OCI-LY3 (cell line): Measurements from ENCODE around the gene CCDC102A.

ENCODE experiments used
- H2AFZ ChIP-seq: fragments of 200-600, 300-600 bp; shearing (Covaris generic); 2 replicates; pipeline ENCODE4 v1.6.0; 2014; ENCODE audit warnings: antibody characterized with exemption, low read depth, low read length
- H3K27ac ChIP-seq: fragments of 200-600, 300-600 bp; sonication (generic); 2 replicates; pipeline ENCODE4 v1.5.1; 2014; ENCODE audit warnings: mild to moderate bottlenecking, low read length, moderate library complexity, mixed read lengths
- H3K27me3 ChIP-seq: fragments of 200-600, 300-600 bp; sonication (generic); 2 replicates; pipeline ENCODE4 v1.6.1; 2014; ENCODE audit warnings: low read depth, low read length, mixed read lengths
- H3K36me3 ChIP-seq: fragments of 200-600, 300-600 bp; sonication (generic); replicated peaks from 2 replicates; pipeline ENCODE3; 2014; ENCODE audit warnings: low read depth, low read length, mixed read lengths
- H3K4me1 ChIP-seq: fragments of 300-600, 200-600 bp; sonication (generic); 2 replicates; pipeline ENCODE4 v1.6.1; 2014; ENCODE audit warnings: low read length, mixed read lengths
- H3K4me2 ChIP-seq: fragments of 200-600, 300-600 bp; sonication (generic); 2 replicates; pipeline ENCODE4 v1.6.1; 2014; ENCODE audit warnings: low read length, mixed read lengths
- H3K4me3 ChIP-seq: fragments of 300-600, 200-600 bp; sonication (generic); 2 replicates; pipeline ENCODE4 v1.5.1; 2014; ENCODE audit warnings: antibody characterized with exemption, mild to moderate bottlenecking, low read length, moderate library complexity
- H3K79me2 ChIP-seq: fragments of 300-600, 200-600 bp; shearing (Covaris generic); 2 replicates; pipeline ENCODE4 v1.6.1; 2014; ENCODE audit warnings: mild to moderate bottlenecking, low read length, mixed read lengths
- H3K9ac ChIP-seq: fragments of 300-600, 200-600 bp; shearing (Covaris generic); 2 replicates; pipeline ENCODE4 v1.6.0; 2014; ENCODE audit warnings: mild to moderate bottlenecking, low read length, moderate library complexity
- H3K9me3 ChIP-seq: fragments of 200-600, 300-600 bp; shearing (Covaris generic); 2 replicates; pipeline ENCODE4 v1.6.1; 2014; ENCODE audit warnings: low read length, mixed read lengths; ENCODE audit not compliant: insufficient read depth
- H4K20me1 ChIP-seq: fragments of 200-600, 300-600 bp; sonication (generic); 2 replicates; pipeline ENCODE4 v1.6.1; 2016; ENCODE audit warnings: low read length, mixed read lengths; ENCODE audit not compliant: insufficient read depth
- CTCF ChIP-seq: fragments of 200-600, 300-600 bp; sonication (generic); IDR thresholded peaks from 2 replicates; pipeline ENCODE4 v1.5.1; 2014; ENCODE audit warnings: antibody characterized with exemption, low read length, low read depth
- EZH2phosphoT487 ChIP-seq: fragments of 200-600 bp; shearing (Covaris generic); IDR thresholded peaks from 2 replicates; pipeline ENCODE4 v1.6.1; 2018; ENCODE audit warnings: antibody characterized with exemption, mixed run types, low read depth

Gene CCDC102A

GRCh38 chr16:57480754-57481230 is 55.6 kb downstream of the CCDC102A start:
- Histone ChIP-seq H3K9me3 (no peaks in the 10 kb centered on the region), H3K79me2 (no peaks in the 10 kb centered on the region), H3K4me1 (peaks cover 21% of the 10 kb centered on the region), H3K4me3 (no peak overlapping the region), H3K36me3 (no peaks in the 10 kb centered on the region), H3K9ac (no peak overlapping the region), H3K27ac (no peak overlapping the region), H3K27me3 (peaks cover 57% of the 10 kb centered on the region), H3K4me2 (no peak overlapping the region), H4K20me1 (0 out of 2 replicates have a peak, but pooled peaks cover 3% of the 10 kb centered on the region), H2AFZ (no peak overlapping the region)
- TF ChIP-seq CTCF (no peak), EZH2phosphoT487 (no peak)

GRCh38 chr16:57479976-57480753 is 56.2 kb downstream of the CCDC102A start:
- Histone ChIP-seq H3K9me3 (no peaks in the 10 kb centered on the region), H3K4me3 (no peak overlapping the region), H2AFZ (no peak overlapping the region), H3K79me2 (no peaks in the 10 kb centered on the region), H3K4me1 (peaks cover 19% of the 10 kb centered on the region), H3K36me3 (no peaks in the 10 kb centered on the region), H3K27me3 (peaks cover 51% of the 10 kb centered on the region), H4K20me1 (no peaks in the 10 kb centered on the region), H3K4me2 (peak overlapping the region; percentile 63; the same call in 1 of the 2 replicates), H3K9ac (no peak overlapping the region), H3K27ac (no peak overlapping the region)
- TF ChIP-seq EZH2phosphoT487 (no peak), CTCF (no peak)

GRCh38 chr16:57479205-57479975 is 57.0 kb downstream of the CCDC102A start:
- H3K36me3 ChIP-seq: no peaks in the 10 kb centered on the region
- H2AFZ ChIP-seq: no peak overlapping the region
- H3K79me2 ChIP-seq: no peaks in the 10 kb centered on the region
- H3K4me3 ChIP-seq: peak overlapping the region; percentile 45
- no peak overlapping the region for H3K27ac ChIP-seq
- peaks cover 19% of the 10 kb centered on the region for H3K4me1 ChIP-seq
- TF ChIP-seq CTCF: no peak
- no peak for TF ChIP-seq EZH2phosphoT487
- no peak overlapping the region for H3K9ac ChIP-seq
- peaks cover 43% of the 10 kb centered on the region for H3K27me3 ChIP-seq
- H3K9me3 ChIP-seq: no peaks in the 10 kb centered on the region
- no peaks in the 10 kb centered on the region for H4K20me1 ChIP-seq
- H3K4me2 ChIP-seq: peak overlapping the region; percentile 63
